ENCODE results near the gene VAV3. TPM values are rescaled to one million over a fixed set of nuclear protein-coding genes. Genes with fewer than 3 reads are reported as not detected.

The VAV3 gene
- total and polyA plus RNA-seq, 2 donors from 2014 or later, result 61.6 to 87.5 TPM

GRCh38 chr1:107647012-107647411 lies 318.0 kb downstream of the VAV3 start:
- Histone ChIP-seq H3K4me1 (ENCODE audit: control insufficient read depth in 2 of 3, insufficient read depth in 2 of 3, low read depth in 1 of 3, low read length in 3 of 3) (peaks cover 0 to 32% (median 14%) of the 10 kb centered on the region in 3 donors), H3K4me3 (ENCODE audit: low read length in 3 of 3) (no peak overlapping the region), H3K36me3 (ENCODE audit: control insufficient read depth in 2 of 3, insufficient read depth in 3 of 3, low read length in 3 of 3) (no peaks in the 10 kb centered on the region), H3K27me3 (ENCODE audit: control insufficient read depth, insufficient read depth, low read length) (no peaks in the 10 kb centered on the region), H3K9me3 (ENCODE audit: control insufficient read depth in 2 of 3, insufficient read depth in 1 of 3, low read length in 3 of 3) (no peaks in the 10 kb centered on the region), H3K9ac (ENCODE audit: low read length in 3 of 3) (no peak overlapping the region), H3K27ac (ENCODE audit: low read depth in 2 of 2, low read length in 2 of 2) (no peak overlapping the region)
- DNase-seq (no peak), FAIRE-seq (no peak)
- TF ChIP-seq CTCF (IDR thresholded peaks at IDR 0.05; ENCODE audit: borderline replicate concordance, extremely low read depth, insufficient read depth), result no peak
- intact Hi-C loops (cut with DNase I), result no loop called here

- TF ChIP-seq CTCF (IDR thresholded peaks at IDR 0.05; ENCODE audit: borderline replicate concordance, extremely low read depth, insufficient read depth), result no peak
- Histone ChIP-seq H3K27me3 (ENCODE audit: control insufficient read depth, insufficient read depth, low read length) (no peaks in the 10 kb centered on the region), H3K4me1 (ENCODE audit: control insufficient read depth in 2 of 3, insufficient read depth in 2 of 3, low read depth in 1 of 3, low read length in 3 of 3) (peaks cover 0 to 27% (median 16%) of the 10 kb centered on the region in 3 donors), H3K9me3 (ENCODE audit: control insufficient read depth in 2 of 3, insufficient read depth in 1 of 3, low read length in 3 of 3) (no peaks in the 10 kb centered on the region), H3K27ac (ENCODE audit: low read depth in 2 of 2, low read length in 2 of 2) (peak overlapping the region; percentile 52 to 75), H3K4me3 (ENCODE audit: low read length in 3 of 3) (no peak overlapping the region), H3K36me3 (ENCODE audit: control insufficient read depth in 2 of 3, insufficient read depth in 3 of 3, low read length in 3 of 3) (peaks cover 4 to 13% (median 5%) of the 10 kb centered on the region in 3 donors), H3K9ac (ENCODE audit: low read length in 3 of 3) (no peak overlapping the region)
- no peak for FAIRE-seq
- peak in 1 of 5 donors; percentile 15 for DNase-seq
- intact Hi-C loops (cut with DNase I), result no loop called here
Observed at GRCh38 chr1:107643766-107644165, 321.2 kb downstream of the VAV3 start.

- H3K4me3 ChIP-seq (ENCODE audit: low read length in 3 of 3), result no peak overlapping the region
- no peaks in the 10 kb centered on the region for H3K9me3 ChIP-seq (ENCODE audit: control insufficient read depth in 2 of 3, insufficient read depth in 1 of 3, low read length in 3 of 3)
- no peak for DNase-seq
- FAIRE-seq, result no peak
- no peak for TF ChIP-seq CTCF (IDR thresholded peaks at IDR 0.05; ENCODE audit: borderline replicate concordance, extremely low read depth, insufficient read depth)
- H3K36me3 ChIP-seq (ENCODE audit: control insufficient read depth in 2 of 3, insufficient read depth in 3 of 3, low read length in 3 of 3), result peaks cover 4 to 17% (median 5%) of the 10 kb centered on the region in 3 donors
- H3K27ac ChIP-seq (ENCODE audit: low read depth in 2 of 2, low read length in 2 of 2), result no peak overlapping the region
- peaks cover 0 to 15% (median 12%) of the 10 kb centered on the region in 3 donors for H3K4me1 ChIP-seq (ENCODE audit: control insufficient read depth in 2 of 3, insufficient read depth in 2 of 3, low read depth in 1 of 3, low read length in 3 of 3)
- no peaks in the 10 kb centered on the region for H3K27me3 ChIP-seq (ENCODE audit: control insufficient read depth, insufficient read depth, low read length)
- H3K9ac ChIP-seq (ENCODE audit: low read length in 3 of 3), result no peak overlapping the region
- intact Hi-C loops (cut with DNase I), result no loop called here
Observed at GRCh38 chr1:107640207-107640606, 324.8 kb downstream of the VAV3 start.

- DNase-seq (no peak), FAIRE-seq (no peak)
- no peaks in the 10 kb centered on the region for H3K27me3 ChIP-seq (ENCODE audit: control insufficient read depth, insufficient read depth, low read length)
- H3K9ac ChIP-seq (ENCODE audit: low read length in 3 of 3), result no peak overlapping the region
- peaks cover 4 to 18% (median 5%) of the 10 kb centered on the region in 3 donors for H3K36me3 ChIP-seq (ENCODE audit: control insufficient read depth in 2 of 3, insufficient read depth in 3 of 3, low read length in 3 of 3)
- no peak overlapping the region for H3K4me3 ChIP-seq (ENCODE audit: low read length in 3 of 3)
- no peaks in the 10 kb centered on the region for H3K9me3 ChIP-seq (ENCODE audit: control insufficient read depth in 2 of 3, insufficient read depth in 1 of 3, low read length in 3 of 3)
- no peak for TF ChIP-seq CTCF (IDR thresholded peaks at IDR 0.05; ENCODE audit: borderline replicate concordance, extremely low read depth, insufficient read depth)
- H3K27ac ChIP-seq (ENCODE audit: low read depth in 2 of 2, low read length in 2 of 2), result no peak overlapping the region
- intact Hi-C loops (cut with DNase I), result no loop called here
- H3K4me1 ChIP-seq (ENCODE audit: control insufficient read depth in 2 of 3, insufficient read depth in 2 of 3, low read depth in 1 of 3, low read length in 3 of 3), result peaks cover 0 to 2% (median 2%) of the 10 kb centered on the region in 3 donors
Observed at GRCh38 chr1:107637101-107637500, 327.9 kb downstream of the VAV3 start.
